A549 (cell line): ENCODE data around the gene ZBTB16.

Experiments
- ATOH8 ChIP-seq: fragments of 250-450 bp; sonication (Bioruptor Pico); IDR thresholded peaks from 2 replicates; pipeline ENCODE4 v1.5.0; 2020; ENCODE audit warnings: low read depth, mild to moderate bottlenecking, moderate library complexity
- BHLHE40 ChIP-seq: IDR thresholded peaks from 2 replicates; pipeline ENCODE4 v1.6.1; 2012; ENCODE audit warnings: low read depth, low read length, inconsistent platforms
- CEBPB ChIP-seq, 2 experiments: fragments of >200 bp in 1 of 2; sonication (Bioruptor Twin) in 1 of 2; formaldehyde crosslinking in 1 of 2; IDR thresholded peaks; 2 replicates each; pipeline ENCODE4 v1.6.1; 2012 to 2016
- CHD2 ChIP-seq: fragments of 150-350 bp; IDR thresholded peaks from 2 replicates; pipeline ENCODE4 v1.6.1; 2014; ENCODE audit warnings: low read length; ENCODE audit not compliant: partially characterized antibody
- CTCF ChIP-seq: fragments of >200 bp; sonication (Bioruptor Twin); formaldehyde crosslinking; IDR thresholded peaks from 3 replicates; pipeline ENCODE4 v1.5.1; 2016
- JUN ChIP-seq, 2 experiments: fragments of >200 bp; sonication (Bioruptor Twin); formaldehyde crosslinking; IDR thresholded peaks; 2 replicates in 1 of 2; 3 replicates in 1 of 2; pipeline ENCODE4 v1.6.1; 2016 to 2017
- PBX3 ChIP-seq: IDR thresholded peaks from 2 replicates; pipeline ENCODE4 v1.6.1; 2012
- PHF8 ChIP-seq: fragments of 200-600 bp; sonication (generic); IDR thresholded peaks from 2 replicates; pipeline ENCODE4 v1.6.1; 2016; ENCODE audit warnings: low read depth, mild to moderate bottlenecking, antibody characterized with exemption, moderate library complexity, borderline replicate concordance
- POLR2A ChIP-seq: IDR thresholded peaks from 2 replicates; pipeline ENCODE4 v1.6.1; 2012; ENCODE audit warnings: mild to moderate bottlenecking, low read length
- SMC3 ChIP-seq: fragments of >200 bp; sonication (Bioruptor Twin); formaldehyde crosslinking; IDR thresholded peaks from 3 replicates; pipeline ENCODE4 v1.6.1; 2018; ENCODE audit warnings: inconsistent platforms
- TF ChIP-seq, protein P1 (sequence below): fragments of 450-650 bp; IDR thresholded peaks from 2 replicates; pipeline ENCODE4 v1.6.1; 2014; ENCODE audit warnings: antibody characterized with exemption

DNA sequence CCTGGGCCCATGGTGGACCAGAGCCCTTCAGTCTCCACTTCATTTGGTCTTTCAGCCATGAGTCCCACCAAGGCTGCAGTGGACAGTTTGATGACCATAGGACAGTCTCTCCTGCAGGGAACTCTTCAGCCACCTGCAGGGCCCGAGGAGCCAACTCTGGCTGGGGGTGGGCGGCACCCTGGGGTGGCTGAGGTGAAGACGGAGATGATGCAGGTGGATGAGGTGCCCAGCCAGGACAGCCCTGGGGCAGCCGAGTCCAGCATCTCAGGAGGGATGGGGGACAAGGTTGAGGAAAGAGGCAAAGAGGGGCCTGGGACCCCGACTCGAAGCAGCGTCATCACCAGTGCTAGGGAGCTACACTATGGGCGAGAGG is 4.3 kb downstream of the ZBTB16 start:
- TF ChIP-seq PHF8: no peak
- no peak for TF ChIP-seq CHD2
- no peak for TF ChIP-seq BHLHE40
- TF ChIP-seq CTCF: no peak
- TF ChIP-seq SMC3: no peak
- no peak for TF ChIP-seq CEBPB (IDR thresholded peaks at IDR 0.05)
- no peak for TF ChIP-seq POLR2A
- no peak for TF ChIP-seq PBX3
- TF ChIP-seq ATOH8 (CRISPR knock-in tag): no peak
- TF ChIP-seq JUN (IDR thresholded peaks at IDR 0.05): no peak
- TF ChIP-seq, protein P1, sequence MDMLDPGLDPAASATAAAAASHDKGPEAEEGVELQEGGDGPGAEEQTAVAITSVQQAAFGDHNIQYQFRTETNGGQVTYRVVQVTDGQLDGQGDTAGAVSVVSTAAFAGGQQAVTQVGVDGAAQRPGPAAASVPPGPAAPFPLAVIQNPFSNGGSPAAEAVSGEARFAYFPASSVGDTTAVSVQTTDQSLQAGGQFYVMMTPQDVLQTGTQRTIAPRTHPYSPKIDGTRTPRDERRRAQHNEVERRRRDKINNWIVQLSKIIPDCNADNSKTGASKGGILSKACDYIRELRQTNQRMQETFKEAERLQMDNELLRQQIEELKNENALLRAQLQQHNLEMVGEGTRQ: no peak
